Transverse colon (tissue), 3 donors: ENCODE results near the gene MYO7A.

Experiments used
- POLR2A ChIP-seq: fragments of 450-650 bp; IDR thresholded peaks from one replicate; pipeline ENCODE4 v1.6.1; 2016; ENCODE audit warnings: antibody characterized with exemption, mild to moderate bottlenecking, moderate library complexity
- TF ChIP-seq, protein P1 (sequence below), 5 experiments: fragments of 200-600 bp in 3 of 5; fragments of 450-650 bp in 2 of 5; sonication (generic) in 3 of 5; IDR thresholded peaks; 1 replicate in 2 of 5; 2 replicates in 3 of 5; pipeline ENCODE4 v1.5.1; 2016 to 2017; ENCODE audit warnings: antibody characterized with exemption in 5 of 5, inconsistent platforms in 3 of 5, mild to moderate bottlenecking in 2 of 5, moderate library complexity in 1 of 5

DNA sequence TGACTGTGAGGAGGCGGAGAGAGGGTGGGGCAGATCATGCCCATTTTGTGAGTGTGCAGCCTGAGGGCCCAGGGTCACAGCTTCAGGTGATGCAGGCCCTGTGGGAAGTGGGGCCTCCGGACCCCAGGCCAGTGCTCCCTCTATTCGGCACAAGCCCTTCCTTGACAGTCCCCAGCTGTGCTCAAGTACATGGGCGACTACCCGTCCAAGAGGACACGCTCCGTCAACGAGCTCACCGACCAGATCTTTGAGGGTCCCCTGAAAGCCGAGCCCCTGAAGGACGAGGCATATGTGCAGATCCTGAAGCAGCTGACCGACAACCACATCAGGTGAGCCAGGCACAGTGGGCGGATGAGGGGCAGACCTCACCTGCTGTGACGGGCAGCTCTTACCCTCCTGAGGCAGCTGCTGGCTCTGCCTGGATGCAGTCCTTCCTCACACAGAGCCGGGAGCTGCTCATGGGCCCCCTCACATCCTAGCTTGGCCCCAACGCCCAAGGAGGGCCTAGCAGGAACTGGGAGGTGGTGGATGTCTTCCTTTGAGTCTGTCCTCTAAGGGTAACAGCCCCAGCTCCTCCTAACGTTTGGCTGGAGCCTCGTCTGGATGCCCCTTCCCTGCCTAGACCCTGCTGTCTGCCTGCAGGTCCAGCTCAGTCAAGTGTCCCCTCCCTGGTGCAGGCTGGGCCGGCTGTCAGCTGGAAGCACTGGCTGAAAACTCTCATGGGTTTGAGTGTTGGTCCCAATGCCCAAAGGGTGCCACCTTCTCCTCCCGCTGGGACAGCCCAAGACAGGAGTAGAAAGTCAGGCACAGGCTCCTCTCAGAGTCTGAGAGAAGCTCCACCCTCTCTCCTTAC is 76.1 kb downstream of the MYO7A start:
- TF ChIP-seq, protein P1, sequence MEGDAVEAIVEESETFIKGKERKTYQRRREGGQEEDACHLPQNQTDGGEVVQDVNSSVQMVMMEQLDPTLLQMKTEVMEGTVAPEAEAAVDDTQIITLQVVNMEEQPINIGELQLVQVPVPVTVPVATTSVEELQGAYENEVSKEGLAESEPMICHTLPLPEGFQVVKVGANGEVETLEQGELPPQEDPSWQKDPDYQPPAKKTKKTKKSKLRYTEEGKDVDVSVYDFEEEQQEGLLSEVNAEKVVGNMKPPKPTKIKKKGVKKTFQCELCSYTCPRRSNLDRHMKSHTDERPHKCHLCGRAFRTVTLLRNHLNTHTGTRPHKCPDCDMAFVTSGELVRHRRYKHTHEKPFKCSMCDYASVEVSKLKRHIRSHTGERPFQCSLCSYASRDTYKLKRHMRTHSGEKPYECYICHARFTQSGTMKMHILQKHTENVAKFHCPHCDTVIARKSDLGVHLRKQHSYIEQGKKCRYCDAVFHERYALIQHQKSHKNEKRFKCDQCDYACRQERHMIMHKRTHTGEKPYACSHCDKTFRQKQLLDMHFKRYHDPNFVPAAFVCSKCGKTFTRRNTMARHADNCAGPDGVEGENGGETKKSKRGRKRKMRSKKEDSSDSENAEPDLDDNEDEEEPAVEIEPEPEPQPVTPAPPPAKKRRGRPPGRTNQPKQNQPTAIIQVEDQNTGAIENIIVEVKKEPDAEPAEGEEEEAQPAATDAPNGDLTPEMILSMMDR (IDR thresholded peaks at IDR 0.05): no peak
- TF ChIP-seq POLR2A: no peak
